A673 (cell line): Measurements from ENCODE around the gene CHST15. TPM values are rescaled to one million over a fixed set of nuclear protein-coding genes. Genes with fewer than 3 reads are reported as not detected.

ENCODE experiments used
- BruUV-seq: library from RNA; stranded (reverse); fragments of 400-500 nt; replicated peaks from 2 replicates; lab custom pipeline; 2021; lab: Mats Ljungman, UMichigan
- CTCF ChIA-PET: fragments of 300-600 bp; sonication (Branson Sonifier 250); formaldehyde crosslinking; loops from one replicate; lab custom pipeline; 2022; ENCODE audit warnings: antibody characterized with exemption; lab: Charles Lee
- POLR2A ChIA-PET: fragments of 300-600 bp; sonication (Branson Sonifier 250); formaldehyde crosslinking; loops from one replicate; lab custom pipeline; 2022; ENCODE audit warnings: antibody characterized with exemption; ENCODE audit not compliant: low non-redundant PET; lab: Charles Lee
- DNase-seq: peaks from one replicate; pipeline ENCODE4 v3.0.0-alpha.2; 2015; ENCODE audit warnings: low spot score
- H3K27ac ChIP-seq: fragments of 200-600 bp; sonication (generic); 2 replicates; pipeline ENCODE4 v1.5.1; 2016; ENCODE audit warnings: mixed run types, low read depth, mild to moderate bottlenecking, mixed read lengths, antibody characterized with exemption, low read length; ENCODE audit not compliant: poor library complexity, severe bottlenecking
- H3K27me3 ChIP-seq: fragments of 200-600 bp; sonication (generic); replicated peaks from 2 replicates; pipeline ENCODE4 v1.6.1; 2017; ENCODE audit warnings: mixed run types, low read depth, mild to moderate bottlenecking, mixed read lengths, antibody characterized with exemption, low read length; ENCODE audit not compliant: insufficient read depth, poor library complexity
- H3K36me3 ChIP-seq: fragments of 200-600 bp; sonication (generic); 2 replicates; pipeline ENCODE4 v1.6.1; 2016; ENCODE audit warnings: mixed run types, mild to moderate bottlenecking, mixed read lengths, antibody characterized with exemption, low read length; ENCODE audit not compliant: insufficient read depth, poor library complexity, severe bottlenecking
- H3K4me1 ChIP-seq: fragments of 200-600 bp; sonication (generic); 2 replicates; pipeline ENCODE4 v1.6.1; 2017; ENCODE audit warnings: mixed run types, mild to moderate bottlenecking, mixed read lengths, antibody characterized with exemption, low read length; ENCODE audit not compliant: insufficient read depth, poor library complexity, severe bottlenecking
- H3K4me3 ChIP-seq: fragments of 200-600 bp; sonication (generic); 2 replicates; pipeline ENCODE4 v1.5.1; 2016; ENCODE audit warnings: low read depth, mixed run types, mild to moderate bottlenecking, mixed read lengths, low read length; ENCODE audit not compliant: poor library complexity, severe bottlenecking
- H3K9me3 ChIP-seq: fragments of 200-600 bp; sonication (generic); 2 replicates; pipeline ENCODE4 v1.6.1; 2016; ENCODE audit warnings: mixed run types, low read depth, mild to moderate bottlenecking, mixed read lengths, antibody characterized with exemption, low read length; ENCODE audit not compliant: poor library complexity, severe bottlenecking
- EZH2 ChIP-seq: fragments of 200-600 bp; sonication (generic); IDR thresholded peaks from 2 replicates; pipeline ENCODE4 v1.6.1; 2017; ENCODE audit warnings: borderline replicate concordance, low read depth, mild to moderate bottlenecking, mixed read lengths, antibody characterized with exemption, low read length; ENCODE audit not compliant: poor library complexity, severe bottlenecking
- intact Hi-C: fragments of 100-400 bp; cut with micrococcal nuclease; formaldehyde crosslinking; loops from one replicate; pipeline ENCODE4 v1.10.0; 2022; ENCODE audit not compliant: unreplicated experiment
- total RNA-seq: library from RNA; stranded (reverse); gene quantifications from 2 replicates; pipeline ENCODE4 v1.2.3, GENCODE V29; 2021
- TF ChIP-seq, protein P1 (sequence below): fragments of 300-800, 200-600 bp; sonication (generic); conservative IDR thresholded peaks from 2 replicates; pipeline ENCODE4 v1.5.1; 2017; ENCODE audit warnings: low read depth, mild to moderate bottlenecking, antibody characterized with exemption, low read length, moderate library complexity, mixed read lengths

Gene CHST15
- total RNA-seq, 1 experiment from 2014 or later, result 1.7 TPM

- POLR2A ChIA-PET, result no interaction called here
- TF ChIP-seq, protein P1, sequence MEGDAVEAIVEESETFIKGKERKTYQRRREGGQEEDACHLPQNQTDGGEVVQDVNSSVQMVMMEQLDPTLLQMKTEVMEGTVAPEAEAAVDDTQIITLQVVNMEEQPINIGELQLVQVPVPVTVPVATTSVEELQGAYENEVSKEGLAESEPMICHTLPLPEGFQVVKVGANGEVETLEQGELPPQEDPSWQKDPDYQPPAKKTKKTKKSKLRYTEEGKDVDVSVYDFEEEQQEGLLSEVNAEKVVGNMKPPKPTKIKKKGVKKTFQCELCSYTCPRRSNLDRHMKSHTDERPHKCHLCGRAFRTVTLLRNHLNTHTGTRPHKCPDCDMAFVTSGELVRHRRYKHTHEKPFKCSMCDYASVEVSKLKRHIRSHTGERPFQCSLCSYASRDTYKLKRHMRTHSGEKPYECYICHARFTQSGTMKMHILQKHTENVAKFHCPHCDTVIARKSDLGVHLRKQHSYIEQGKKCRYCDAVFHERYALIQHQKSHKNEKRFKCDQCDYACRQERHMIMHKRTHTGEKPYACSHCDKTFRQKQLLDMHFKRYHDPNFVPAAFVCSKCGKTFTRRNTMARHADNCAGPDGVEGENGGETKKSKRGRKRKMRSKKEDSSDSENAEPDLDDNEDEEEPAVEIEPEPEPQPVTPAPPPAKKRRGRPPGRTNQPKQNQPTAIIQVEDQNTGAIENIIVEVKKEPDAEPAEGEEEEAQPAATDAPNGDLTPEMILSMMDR, result no peak
- TF ChIP-seq EZH2, result peak; percentile 61
- Histone ChIP-seq H3K36me3 (no peaks in the 10 kb centered on the region), H3K4me1 (peaks cover 6% of the 10 kb centered on the region), H3K27ac (no peak overlapping the region), H3K27me3 (peaks cover 60% of the 10 kb centered on the region), H3K4me3 (peak overlapping the region; percentile 46), H3K9me3 (peaks cover 6% of the 10 kb centered on the region)
- BruUV-seq, result no TSS peak
- no peak for DNase-seq
- CTCF ChIA-PET, result no interaction called here
- intact Hi-C loops, result no loop called here
Observed at GRCh38 chr10:124091646-124092249, 1.6 kb downstream of the CHST15 start.

GRCh38 chr10:124090601-124091209, 2.7 kb downstream of the CHST15 start:
- BruUV-seq, result no TSS peak
- H3K4me3 ChIP-seq, result no peak overlapping the region
- CTCF ChIA-PET, result no interaction called here
- H3K36me3 ChIP-seq, result no peaks in the 10 kb centered on the region
- POLR2A ChIA-PET, result no interaction called here
- TF ChIP-seq EZH2, result no peak
- TF ChIP-seq, protein P1, result no peak
- intact Hi-C loops, result no loop called here
- no peaks in the 10 kb centered on the region for H3K9me3 ChIP-seq
- no peak for DNase-seq
- no peak overlapping the region for H3K27ac ChIP-seq
- H3K27me3 ChIP-seq, result peaks cover 55% of the 10 kb centered on the region
- H3K4me1 ChIP-seq, result peaks cover 6% of the 10 kb centered on the region

DNA sequence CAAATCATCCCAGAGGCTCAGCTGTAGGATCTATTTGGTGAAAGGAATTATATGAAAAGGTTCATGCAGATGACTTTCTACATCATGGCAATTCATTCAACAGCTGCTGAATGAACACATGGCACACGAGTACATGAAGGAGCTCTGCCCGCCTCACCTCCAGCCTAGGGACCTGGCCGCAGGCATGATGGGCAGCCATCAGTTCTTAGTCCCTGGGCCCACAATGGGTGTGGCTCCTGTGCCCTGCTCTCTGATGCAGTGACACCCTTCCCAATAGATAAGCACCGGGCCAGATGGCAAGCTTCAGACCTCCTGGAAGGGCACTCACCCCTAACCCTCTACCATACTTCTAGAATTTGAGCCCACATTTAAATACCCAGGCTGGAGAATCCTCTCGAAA, 3.5 kb downstream of the CHST15 start:
- CTCF ChIA-PET, result no interaction called here
- Histone ChIP-seq H3K27ac (no peak overlapping the region), H3K27me3 (peaks cover 49% of the 10 kb centered on the region), H3K9me3 (no peaks in the 10 kb centered on the region), H3K4me1 (peaks cover 6% of the 10 kb centered on the region), H3K36me3 (no peaks in the 10 kb centered on the region), H3K4me3 (no peak overlapping the region)
- intact Hi-C loops, result no loop called here
- no peak for DNase-seq
- POLR2A ChIA-PET, result no interaction called here
- no TSS peak for BruUV-seq
- TF ChIP-seq EZH2, result no peak
- TF ChIP-seq, protein P1, result no peak
